Cerebellar nuclear complex (tissue), 1 donor: ENCODE results near the gene UBAC1.
"Not testable (repeated sequence)": the region's sequence is repeated elsewhere in the genome, so short reads cannot be mapped to it uniquely, and the experiment has no call there.

ENCODE experiments used
- DNase-seq, 2 experiments: peaks; one replicate each; lab custom pipeline; 2025; lab: John Stamatoyannopoulos, UW

The UBAC1 gene

GRCh38 chr9:135978642-135979546 is 17.7 kb upstream of the UBAC1 start:
- DNase-seq = no peak

DNA sequence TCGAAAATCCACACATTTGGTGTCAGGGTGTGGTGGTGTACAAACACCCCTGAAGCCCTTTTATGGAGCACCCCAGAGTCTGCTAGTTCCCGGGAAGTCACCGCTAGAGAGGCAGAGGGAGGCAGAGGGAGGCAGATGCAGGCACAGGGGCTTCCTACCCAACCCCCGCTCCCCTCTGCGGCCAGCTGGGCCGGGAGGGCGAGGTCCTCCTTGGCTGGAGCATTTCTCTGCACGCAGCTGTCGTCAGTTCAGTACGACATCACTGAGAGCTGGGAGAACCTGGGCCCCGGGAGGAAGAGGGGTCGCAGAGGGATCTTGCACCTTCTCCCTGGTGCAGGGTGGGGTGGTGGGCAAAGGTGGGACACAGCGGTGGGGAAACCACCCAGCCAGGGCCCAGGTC is 15.8 kb upstream of the UBAC1 start:
- DNase-seq = no peak

DNA sequence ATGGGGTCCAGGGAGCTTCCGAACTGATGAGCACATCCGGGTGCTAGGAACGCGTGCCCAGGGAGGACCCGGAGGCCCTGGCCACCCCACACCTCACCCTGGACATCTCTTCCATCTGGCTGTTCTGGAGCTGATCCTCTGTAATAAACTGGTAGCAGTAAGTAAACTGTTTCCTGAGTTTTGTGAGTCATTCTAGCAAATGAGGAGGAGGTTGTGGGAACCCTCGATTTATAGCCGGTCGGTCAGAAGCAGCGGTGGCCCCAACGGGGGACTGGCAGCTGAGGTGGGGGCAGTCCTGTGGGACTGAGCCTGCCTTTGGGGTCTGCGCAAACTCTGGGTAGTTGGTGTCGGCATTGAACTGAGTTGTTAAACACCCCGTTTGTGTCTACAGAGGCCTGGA is 15.4 kb upstream of the UBAC1 start:
- no peak for DNase-seq

DNA sequence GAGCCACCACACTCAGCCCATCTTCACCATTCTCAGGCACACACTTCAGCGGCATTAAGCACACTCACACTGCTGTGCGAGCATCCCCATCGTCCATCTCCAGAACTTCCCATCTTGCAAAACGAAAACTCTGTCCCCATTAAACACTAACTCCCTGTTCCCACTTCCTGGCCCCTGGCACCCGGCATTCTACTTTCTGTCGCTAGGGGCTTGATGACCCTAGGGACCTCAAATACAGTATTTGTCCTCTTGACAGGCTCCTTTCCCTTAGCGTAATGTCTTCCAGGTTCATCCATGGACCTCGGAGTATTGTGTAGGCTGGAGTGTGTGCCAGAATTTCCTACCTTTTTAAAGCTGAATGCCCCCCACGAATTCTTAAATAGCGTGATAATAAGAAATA is 14.7 kb upstream of the UBAC1 start:
- no peak for DNase-seq

GRCh38 chr9:135974220-135974573 is 13.0 kb upstream of the UBAC1 start:
- no peak for DNase-seq

- DNase-seq = no peak
Measured at GRCh38 chr9:135973277-135974219, 12.4 kb upstream of the UBAC1 start.

DNA sequence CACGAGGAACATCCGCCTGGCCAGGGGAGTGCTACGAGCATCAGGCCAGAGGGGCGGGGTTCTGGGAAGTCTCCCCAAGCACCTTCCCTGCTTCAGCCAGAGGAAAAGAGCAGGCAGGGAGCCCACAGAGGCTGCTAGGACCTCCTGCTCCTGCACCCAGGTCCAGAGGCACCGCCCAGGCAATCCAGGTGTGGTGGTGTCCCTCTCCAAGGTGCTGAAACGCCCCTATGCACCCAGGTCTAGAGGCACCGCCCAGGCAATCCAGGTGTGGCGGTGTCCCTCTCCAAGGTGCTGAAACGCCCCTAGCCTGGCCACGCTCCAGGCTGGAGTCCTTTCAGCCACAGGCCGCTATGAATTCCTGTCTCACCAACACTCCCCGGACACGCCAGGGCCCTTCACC is 10.7 kb upstream of the UBAC1 start:
- no peak for DNase-seq

DNA sequence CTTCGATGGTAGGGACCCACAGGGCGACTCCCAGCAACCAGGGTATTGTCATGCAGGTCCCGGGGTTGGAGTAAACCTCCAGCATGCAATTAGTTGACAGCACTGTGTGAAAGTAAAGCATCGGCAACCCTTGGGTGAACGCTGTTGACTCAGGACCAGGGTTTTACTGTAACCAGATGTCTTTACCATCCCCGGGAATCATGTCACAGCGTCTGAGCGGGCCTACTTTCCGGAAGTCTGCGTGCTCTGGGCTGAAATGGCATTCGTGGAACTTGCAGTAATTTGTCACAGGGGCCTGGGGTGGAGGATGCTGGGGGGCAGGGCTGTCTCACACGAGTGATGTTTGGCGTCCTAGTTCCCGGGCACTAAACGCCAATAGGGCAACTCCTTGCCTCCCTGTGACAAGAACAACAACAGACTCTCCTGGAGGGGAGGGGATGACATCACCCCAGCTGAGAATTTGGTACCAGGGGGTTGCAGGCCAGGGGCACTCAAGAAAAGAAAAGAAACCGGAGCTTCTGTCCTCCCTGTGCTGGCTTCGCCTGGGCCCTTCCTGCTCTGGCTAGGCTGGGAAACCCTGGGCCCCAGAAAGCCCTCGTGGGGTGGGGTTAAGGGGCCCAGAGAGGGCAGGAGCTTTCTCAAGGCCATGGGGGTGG is 10.1 kb upstream of the UBAC1 start:
- DNase-seq = no peak

GRCh38 chr9:135970128-135970815 is 9.1 kb upstream of the UBAC1 start:
- DNase-seq = no peak

GRCh38 chr9:135969064-135969683 is 8.0 kb upstream of the UBAC1 start:
- no peak for DNase-seq

DNA sequence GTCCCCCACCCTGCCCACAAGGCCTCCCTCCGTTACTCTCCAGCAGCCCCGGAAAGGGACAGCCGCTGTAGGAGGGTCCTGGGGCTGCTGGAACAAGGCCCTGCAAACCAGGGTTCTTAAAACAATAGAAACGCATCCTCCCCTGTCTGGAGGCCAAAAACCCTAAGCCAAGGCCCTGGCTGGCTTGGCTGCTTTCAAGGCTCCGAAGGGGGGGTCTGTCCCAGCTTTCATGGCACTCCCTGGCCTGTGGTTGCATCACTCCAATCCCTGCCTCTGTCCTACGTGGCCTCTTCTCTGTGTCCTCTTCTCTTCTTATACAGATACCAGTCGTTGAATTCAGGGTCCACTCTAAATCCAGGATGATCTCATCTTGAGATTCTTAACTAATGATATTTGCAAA is 7.4 kb upstream of the UBAC1 start:
- DNase-seq = no peak

DNA sequence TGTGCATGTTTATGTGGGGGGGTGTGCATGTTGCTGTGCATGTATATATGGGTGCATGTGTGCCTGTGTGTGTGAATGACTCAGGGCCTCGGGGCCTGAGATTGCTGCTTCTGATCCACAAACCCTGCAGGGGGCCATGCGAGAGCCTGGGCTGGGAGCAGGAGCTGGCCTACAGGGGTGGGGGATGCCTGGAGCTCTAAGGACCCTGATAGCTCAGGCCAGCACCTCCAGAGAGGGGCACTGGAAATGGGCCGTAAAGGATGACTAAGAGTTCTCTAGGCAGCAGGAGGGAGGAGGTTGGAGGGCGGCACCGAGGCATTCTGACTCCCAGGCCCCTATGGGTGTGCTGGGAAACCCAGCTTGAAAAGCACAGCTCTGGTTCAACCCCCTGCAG is 6.9 kb upstream of the UBAC1 start:
- DNase-seq = no peak

- DNase-seq = not testable (repeated sequence)
Measured at GRCh38 chr9:135966916-135967260, 5.7 kb upstream of the UBAC1 start.

DNA sequence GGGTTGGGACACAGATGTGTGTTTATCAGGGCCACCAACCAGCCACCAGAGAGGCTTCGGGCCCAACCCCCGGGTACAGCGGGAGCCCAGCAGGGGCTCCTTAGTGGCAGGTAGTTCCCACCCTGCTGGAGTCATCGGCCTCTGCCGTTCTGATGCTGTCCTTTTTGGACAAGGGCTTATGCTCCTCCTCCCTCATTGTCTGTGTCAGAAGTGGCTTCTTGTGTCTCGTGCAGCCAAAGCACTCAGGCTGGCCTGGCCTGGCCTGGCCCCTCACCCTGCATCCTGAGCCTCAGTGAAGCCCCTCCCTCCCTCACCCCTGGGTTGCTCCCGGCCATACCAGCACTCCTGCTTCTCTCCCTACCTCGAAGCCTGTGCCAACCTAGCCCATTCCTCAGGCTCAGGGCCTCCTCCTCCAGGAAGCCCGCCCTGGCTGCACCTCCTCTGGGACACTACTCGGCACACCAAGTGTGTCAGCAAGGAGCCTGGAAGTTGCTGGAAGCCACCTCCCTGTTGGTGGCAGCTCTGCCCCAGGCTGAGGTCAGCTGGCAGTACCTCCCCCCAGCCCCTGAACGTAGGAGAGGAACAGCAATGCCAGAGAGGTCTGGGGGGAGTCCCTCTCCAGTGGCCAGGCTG is 4.1 kb upstream of the UBAC1 start:
- DNase-seq = no peak

DNA sequence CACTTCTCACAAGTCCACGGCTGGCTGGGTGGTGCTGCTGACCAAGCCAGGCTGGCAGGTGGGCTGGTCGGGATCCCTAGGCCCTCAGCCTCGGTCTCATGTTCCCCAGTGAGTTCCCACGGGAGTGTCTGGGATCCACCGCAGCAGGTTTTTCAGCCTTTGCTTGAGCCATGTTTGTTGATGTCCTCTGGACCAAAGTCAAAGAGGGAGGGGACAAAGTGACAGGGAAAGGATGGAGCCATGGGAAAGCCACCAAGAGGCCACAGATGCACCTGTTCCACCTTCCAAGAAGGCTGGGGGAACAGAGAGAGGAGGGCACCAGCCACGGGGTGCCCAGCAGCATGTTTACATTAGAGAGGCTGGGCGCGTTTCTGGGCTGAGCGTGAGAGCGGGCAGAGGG is 2.8 kb upstream of the UBAC1 start:
- DNase-seq = no peak

- DNase-seq = no peak
Measured at GRCh38 chr9:135963338-135963737, 2.2 kb upstream of the UBAC1 start.

DNA sequence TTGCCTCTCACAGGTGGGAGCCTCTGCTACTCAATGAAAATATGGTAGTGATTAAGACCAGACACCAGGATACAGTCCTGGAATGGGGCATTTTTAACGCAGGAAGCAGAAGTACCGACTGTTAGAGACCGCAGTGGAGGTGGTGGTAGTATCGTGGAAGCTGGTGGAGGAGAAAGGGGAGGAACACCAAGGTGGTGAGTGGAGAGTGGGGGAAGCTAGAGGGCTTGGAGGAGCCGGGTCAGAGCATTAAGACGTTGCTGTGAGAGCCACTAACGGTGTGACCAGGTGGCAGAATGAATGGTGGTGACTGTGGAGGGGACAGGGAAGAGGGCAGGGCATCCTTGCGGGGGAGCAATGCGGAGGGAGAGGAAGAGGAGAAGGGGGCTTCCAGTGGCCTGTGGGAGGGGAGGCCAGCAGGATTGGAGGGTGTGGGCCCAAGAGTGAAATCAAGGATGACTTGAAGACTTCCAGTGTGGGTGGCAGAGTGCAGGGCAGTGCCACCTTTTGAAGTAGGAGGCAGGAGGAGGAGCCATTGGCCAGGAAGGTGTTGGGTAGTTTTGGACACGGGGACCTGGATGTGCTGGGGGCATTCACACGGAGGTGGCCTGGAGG is 1.6 kb upstream of the UBAC1 start:
- DNase-seq = no peak

GRCh38 chr9:135961811-135962695 is 880 bp upstream of the UBAC1 start:
- DNase-seq = no peak

DNA sequence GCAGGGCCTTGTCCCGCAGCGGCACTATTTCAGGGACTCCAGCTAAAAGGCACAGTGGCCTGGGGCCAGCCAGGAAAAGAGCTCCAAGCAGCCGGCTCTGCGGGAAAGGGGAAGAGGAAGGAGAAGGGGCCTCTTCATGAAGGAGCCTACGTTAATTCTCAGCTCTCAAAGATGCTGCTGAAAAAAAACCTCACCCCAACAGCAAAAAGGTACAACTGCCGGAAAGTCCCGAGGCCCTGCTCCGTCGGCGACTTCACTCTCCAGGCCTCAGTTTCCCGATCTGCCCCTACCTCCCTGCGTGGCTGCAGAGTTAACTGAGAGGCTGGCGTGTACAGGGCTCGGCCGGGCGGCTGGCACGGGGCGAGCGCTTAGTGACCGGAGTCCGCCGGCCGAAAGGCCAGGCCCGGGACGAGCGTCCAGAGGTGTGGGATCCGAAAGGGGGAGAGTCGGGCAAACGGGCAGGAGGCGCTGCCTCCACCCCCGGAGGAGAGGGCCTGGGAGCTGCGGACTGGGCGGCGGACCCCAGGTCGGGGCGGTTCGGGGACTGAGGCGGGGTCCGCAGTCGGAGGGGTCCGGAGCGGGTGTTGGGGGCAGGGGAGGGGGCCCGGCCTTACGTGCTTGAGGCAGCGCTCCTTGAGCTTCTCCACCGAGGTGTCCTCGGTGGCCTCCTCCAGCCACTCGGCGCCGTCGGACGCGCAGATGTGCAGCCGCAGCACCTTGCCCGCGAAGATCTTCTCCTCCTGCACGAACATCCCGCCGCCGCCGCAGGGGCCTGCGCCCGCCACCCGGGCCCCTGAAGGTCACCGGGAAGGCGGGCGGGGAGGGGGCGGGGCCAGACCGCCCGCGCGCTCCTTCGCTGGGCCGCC is 529 bp downstream of the UBAC1 start:
- DNase-seq = no peak
